Left cardiac atrium (tissue), 4 donors: ENCODE results near the gene SLC38A11. TPM values are rescaled to one million over a fixed set of nuclear protein-coding genes. Genes with fewer than 3 reads are reported as not detected.
A peak's percentile ranks its signal among the peaks of the same experiment; 100 is the strongest.

Source experiments
- ATAC-seq, 2 donors: fragments of 200-7000 bp; cut with Tn5 transposase; one replicate each; pipeline ENCODE4 v1.9.1; 2020; ENCODE audit warnings: mild to moderate bottlenecking in 2 of 2, moderate library complexity in 2 of 2
- DNase-seq: peaks from one replicate; pipeline ENCODE4 v3.0.0-alpha.2; 2020
- intact Hi-C, 2 donors: fragments of 100-400 bp; cut with DNase I; formaldehyde crosslinking; loops; one replicate each; pipeline versions ENCODE4 v1.14.1 to v1.15.1; 2022 to 2023
- total RNA-seq, 2 donors: library from RNA; stranded (reverse); fragmentation: NEBNext Ultra II Directional; extraction: Animal tissue kit (Norgen Biotek cat#: 25700); gene quantifications; one replicate each; pipeline ENCODE4 v1.2.1, GENCODE V29; 2021
- donor health status: DM: no; HTN: yes; CAD: no.
- donor health status: DM: no; HTN: yes; CAD: no; lungs with severe emphysema.
- donor health status: DM: yes; HTN: yes; CAD: no.
- donor health status: Dilated cardiomyopathy.

The SLC38A11 gene
- total RNA-seq, 2 donors from 2014 or later = 0.42 to 0.71 TPM

DNA sequence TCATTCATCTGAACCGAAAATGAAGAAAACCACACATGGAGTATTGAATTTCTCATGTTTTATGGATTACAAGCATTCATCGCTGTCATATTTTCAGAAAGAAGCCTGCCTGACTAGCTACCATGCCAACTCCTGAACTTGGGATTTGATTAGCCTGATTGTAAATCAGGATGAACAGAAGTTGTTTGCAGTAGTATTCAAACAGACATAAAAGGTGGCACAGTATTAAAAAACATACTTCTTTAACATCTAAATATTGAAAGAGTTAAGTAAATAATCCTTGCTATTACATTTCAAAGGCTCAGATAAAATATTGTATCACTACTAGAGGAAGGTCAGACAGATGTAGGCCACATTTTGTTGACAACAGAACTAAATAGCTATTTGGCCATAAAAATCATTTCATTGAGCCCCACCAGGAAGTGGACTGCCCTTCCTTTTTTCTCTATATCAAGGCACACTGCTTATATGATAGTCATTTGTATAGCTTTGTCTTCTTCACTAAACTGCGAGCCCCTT lies 21.6 kb downstream of the SLC38A11 start:
- no peak for ATAC-seq
- intact Hi-C loops = no loop called here
- DNase-seq = no peak

- DNase-seq (no peak), ATAC-seq (no peak)
- intact Hi-C loops = no loop called here
Measured at GRCh38 chr2:164932377-164932776, 22.9 kb downstream of the SLC38A11 start.

DNA sequence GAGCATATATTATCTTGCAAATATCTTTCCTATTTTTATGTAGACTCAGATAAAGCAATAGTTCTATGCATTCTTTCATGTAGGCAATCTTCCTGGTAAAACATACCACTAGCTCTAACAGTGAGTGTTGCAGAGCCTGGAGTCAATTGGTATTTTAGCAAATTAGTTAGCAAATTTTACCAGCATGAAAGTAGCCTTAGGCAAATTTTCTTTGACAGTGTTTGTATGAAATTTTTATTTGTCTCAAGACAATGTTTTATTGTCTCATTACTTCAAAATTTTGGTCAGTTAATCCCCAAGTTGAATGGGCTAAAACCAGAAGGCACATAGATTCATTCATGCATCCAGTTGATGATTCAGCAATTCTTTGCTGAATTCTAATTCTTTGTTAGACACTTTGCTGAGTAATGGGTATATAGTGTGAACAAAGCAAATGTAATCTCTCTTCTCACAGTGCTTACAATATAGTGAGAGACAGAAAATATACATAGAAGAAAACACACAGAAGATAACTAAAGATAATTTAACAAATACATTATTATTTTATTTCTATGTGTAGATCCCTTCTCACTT lies 27.1 kb downstream of the SLC38A11 start:
- DNase-seq (no peak), ATAC-seq (no peak)
- intact Hi-C loops = no loop called here

DNA sequence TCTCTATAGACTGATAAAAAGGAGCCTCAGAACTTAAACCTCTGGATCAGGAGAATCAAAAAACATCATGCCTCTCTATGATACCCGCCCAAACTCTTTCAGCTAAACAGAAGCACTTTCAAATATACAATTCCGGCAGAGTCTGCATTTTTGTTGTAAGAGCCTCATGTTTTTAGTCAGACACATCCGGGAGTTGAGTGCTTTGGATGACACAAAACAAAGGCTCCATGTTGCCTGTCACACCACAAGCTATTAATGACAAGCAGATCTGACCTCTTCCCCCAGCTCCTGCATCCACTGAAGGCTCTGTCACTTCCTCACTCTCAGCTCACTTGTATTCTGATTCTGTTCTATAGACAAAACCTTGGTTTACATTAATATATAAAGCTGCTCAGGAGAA lies 33.2 kb downstream of the SLC38A11 start:
- ATAC-seq (no peak), DNase-seq (no peak)
- intact Hi-C loops = no loop called here

GRCh38 chr2:164920430-164920829 lies 34.9 kb downstream of the SLC38A11 start:
- peak; percentile 30 to 96 for ATAC-seq
- intact Hi-C loops = no loop called here
- no peak for DNase-seq

DNA sequence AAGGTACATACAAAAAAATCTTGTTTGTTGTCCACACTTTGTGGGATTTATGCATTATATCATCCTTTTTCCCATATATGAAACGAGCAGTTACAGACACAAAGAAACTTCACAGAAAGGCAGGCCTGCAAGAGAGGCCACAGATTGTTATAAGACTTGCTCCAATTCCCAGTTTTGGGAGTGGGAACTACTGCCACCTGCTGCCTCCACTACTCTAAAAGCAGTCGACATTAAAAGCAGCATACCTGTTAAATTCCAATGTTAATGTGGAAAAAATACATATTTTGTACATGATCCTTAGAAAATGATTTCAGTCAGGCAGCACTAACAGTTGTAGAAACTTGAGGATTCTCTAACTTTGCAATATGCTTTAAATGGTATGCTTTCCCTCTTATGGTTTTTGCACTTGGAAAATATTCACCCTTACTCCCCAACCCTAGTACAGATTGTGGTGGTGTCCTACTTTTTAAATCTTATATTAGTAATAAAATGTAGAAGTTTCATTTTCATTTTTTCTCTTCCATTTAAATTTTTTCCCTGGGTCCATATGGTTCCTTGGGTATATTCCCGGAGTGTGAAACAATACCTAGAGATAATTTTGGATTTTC lies 37.9 kb downstream of the SLC38A11 start:
- intact Hi-C loops = loop anchor here (2.0 to 10.0 kb wide), 2 partner anchors 73 to 179 kb away; partner anchors contain the start of gene COBLL1 (in 1 of the 2)
- ATAC-seq (peak; percentile 57 to 59), DNase-seq (peak; percentile 24)

DNA sequence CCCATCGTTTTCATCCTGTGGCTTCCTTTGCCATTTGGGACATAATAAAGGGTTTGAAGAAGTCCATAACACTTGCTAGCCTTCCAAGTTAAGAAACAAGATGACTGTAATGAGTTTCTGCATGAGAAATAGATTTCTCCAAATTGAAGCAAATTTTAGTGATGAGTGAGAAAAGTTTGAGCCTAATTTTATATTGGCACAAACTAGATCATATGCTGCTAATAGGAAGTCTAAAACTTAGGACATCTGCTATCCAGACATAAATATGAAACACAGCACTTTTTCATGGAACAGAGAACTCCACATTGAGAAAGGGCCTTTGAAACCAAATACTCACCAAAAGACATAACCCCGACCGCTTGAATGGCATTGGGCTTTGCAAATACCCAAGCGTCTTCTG lies 39.8 kb downstream of the SLC38A11 start:
- intact Hi-C loops = loop anchor here in 1 of 2 donors (10.0 kb wide), 1 partner anchor 71 kb away; the partner anchor contains the start of gene COBLL1
- ATAC-seq = no peak
- DNase-seq = no peak

DNA sequence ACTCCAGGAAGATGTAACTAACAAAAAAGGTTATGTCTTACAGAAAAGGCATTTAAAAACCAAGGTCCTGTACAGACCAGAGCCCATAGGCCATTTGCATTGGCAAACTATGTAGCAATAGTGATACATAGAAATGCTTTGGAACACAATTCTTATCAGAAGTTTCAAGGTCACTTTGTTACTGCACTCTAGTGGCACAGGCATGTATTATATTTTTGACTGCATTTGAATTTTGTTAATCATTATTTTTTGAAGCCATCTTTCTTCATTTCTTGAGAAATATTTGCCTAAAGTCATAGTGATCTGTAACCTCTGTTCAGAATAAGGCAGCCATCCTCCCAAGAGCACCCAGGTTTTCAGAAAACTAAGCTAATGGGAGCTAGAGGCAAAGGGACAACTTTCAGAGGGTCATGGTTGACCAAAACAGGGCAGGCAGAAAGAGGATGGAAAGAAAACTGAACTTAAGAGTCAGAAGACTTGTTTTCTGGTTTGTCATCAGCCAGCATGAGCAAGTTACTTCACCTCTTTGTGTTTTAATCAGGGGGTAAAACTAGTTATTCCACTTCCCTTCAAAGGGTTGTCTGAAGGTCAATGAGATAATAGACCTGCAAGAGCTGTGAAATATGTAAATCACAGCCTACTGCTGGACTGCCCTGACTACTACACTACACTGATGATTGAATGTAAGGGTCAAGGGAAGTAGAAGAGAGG lies 41.5 kb downstream of the SLC38A11 start:
- no peak for DNase-seq
- intact Hi-C loops = loop anchor here (5.0 to 10.0 kb wide), 2 partner anchors 69 to 71 kb away; partner anchors contain the start of gene COBLL1 (in 2 of the 2)
- ATAC-seq = peak; percentile 30 to 78

DNA sequence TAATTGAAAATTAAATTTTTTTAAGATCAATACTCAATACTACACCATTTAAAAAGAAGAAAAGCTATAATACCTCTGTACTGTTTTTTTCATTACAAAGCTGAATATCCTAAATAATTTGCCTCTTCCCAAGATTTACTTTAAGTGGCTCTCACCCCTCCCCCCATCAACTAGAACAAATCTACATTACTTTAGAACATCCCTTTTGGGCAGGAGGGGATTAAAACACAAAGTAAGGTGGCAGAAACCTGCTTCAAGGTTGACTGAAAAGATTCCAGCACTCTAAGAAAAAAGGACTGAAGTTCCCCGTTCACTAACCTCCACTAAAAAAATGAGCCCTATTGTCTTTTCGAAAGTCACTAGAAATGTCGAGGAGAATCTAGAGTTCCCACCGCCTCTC lies 42.3 kb downstream of the SLC38A11 start:
- intact Hi-C loops = loop anchor here (5.0 to 10.0 kb wide), 2 partner anchors 68 to 71 kb away; partner anchors contain the start of gene COBLL1 (in 2 of the 2)
- DNase-seq (no peak), ATAC-seq (no peak)

- intact Hi-C loops = loop anchor here (5.0 to 10.0 kb wide), 2 partner anchors 67 to 70 kb away; partner anchors contain the start of gene COBLL1 (in 2 of the 2)
- no peak for DNase-seq
- ATAC-seq = no peak
Measured at GRCh38 chr2:164911832-164912231, 43.5 kb downstream of the SLC38A11 start.

DNA sequence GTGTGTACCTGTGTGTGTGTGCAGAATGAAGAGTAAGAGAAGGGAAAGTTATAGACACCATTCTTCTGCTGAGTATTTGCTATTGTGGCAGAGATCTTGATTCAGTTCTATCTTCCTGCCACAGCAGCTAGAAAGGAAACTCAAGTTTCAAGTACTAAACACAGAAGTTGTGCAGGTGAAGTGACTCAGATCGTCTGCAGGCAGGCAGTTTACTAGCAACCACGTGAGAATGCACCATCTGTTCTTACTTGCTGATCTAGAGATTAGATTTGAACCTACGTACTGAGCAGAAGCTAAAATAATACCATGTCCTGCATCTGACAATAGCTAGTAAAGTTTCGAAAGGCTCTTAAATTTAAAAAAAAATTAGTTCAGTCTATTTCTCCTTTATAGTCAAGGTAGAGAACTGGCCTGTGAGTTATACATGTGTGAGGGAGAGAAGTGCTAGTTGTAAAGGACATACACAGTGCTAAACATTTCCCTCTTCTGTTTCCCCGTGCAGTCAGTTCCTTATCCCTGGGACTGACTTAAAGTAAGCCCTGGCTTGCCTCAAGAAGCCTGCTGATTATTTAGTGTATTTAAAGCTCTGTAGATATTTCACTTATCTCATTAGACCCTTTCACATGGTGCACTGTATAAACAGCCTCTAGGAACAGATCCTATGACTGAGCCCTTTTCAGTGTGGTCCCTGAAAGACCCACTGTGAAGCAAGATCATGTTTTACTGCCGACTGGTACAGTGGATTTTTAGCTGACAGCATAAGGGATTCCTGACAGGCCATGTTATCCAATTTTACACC lies 45.0 kb downstream of the SLC38A11 start:
- DNase-seq = no peak
- intact Hi-C loops = loop anchor here (5.0 to 10.0 kb wide), 2 partner anchors 65 to 68 kb away; partner anchors contain the start of gene COBLL1 (in 2 of the 2)
- ATAC-seq = peak in 1 of 2 donors; percentile 59

DNA sequence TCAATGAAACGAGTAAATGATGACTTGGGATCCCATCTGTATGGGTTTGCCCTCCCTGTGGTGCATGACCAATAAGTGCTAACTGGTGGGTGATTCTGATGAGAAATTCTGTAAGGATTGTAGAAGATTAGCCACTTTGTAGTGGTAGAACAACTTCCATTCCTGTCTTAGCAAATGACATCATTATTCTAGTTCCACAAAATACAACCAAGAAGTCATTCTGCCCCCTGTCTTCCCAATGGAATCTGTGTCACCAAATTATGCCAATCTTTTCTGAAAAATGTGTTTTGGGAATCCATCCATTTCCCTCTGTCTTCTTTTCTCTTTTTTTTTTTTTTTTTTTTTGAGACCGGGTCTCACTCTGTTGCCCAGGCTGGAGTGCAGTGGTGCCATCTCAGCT lies 48.4 kb downstream of the SLC38A11 start:
- ATAC-seq (no peak), DNase-seq (no peak)
- intact Hi-C loops = no loop called here

- ATAC-seq = no peak
- intact Hi-C loops = no loop called here
Measured at GRCh38 chr2:164905307-164905706, 50.0 kb downstream of the SLC38A11 start.

DNA sequence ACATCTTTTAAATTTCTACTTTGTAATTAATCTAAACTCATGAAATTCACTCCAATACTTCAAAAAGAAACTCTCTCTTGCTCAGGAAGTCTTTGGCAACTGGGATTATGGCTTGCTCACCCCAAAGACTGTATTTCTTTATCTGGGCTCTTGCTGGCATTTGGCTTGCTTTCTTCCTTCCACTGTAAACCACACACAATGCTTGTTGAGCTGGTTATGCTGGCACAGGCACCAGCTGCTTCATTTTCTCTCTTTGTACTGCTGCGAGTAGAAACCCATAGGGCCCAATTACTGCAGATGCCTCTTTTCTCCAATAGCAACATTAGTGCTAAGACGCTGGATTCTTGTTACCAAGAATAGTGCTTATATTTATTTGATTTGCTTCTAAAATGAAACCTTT lies 51.4 kb downstream of the SLC38A11 start:
- DNase-seq (no peak), ATAC-seq (peak in 1 of 2 donors; percentile 42)
- intact Hi-C loops = no loop called here

More at GRCh38 chr2:164905307-164905706, 50.0 kb downstream of the SLC38A11 start:
- DNase-seq = no peak

- intact Hi-C loops = no loop called here
- DNase-seq (no peak), ATAC-seq (peak in 1 of 2 donors; percentile 60)
Measured at GRCh38 chr2:164903204-164903603, 52.1 kb downstream of the SLC38A11 start.

DNA sequence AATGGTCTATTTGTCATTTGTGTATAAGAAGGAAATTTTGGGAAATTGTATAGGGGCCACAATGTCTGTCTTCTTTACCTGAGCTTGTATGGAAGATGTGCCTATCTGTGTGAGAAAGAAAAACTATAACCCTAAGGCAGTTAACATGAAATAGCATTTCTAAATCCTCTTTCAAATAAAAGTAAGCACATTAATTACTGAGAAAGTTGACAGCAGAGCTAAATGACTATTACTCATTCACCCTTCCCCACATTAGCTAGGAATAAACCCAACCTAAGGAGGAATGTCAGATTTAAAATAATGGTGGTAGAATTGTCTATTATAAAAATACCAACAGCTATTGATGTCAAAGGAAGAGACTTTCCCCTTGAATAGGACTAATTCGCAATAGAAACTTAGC lies 56.2 kb downstream of the SLC38A11 start:
- no peak for DNase-seq
- intact Hi-C loops = no loop called here
- no peak for ATAC-seq

- intact Hi-C loops = no loop called here
- peak in 1 of 2 donors; percentile 80 for ATAC-seq
Measured at GRCh38 chr2:164898475-164898874, 56.9 kb downstream of the SLC38A11 start.

DNA sequence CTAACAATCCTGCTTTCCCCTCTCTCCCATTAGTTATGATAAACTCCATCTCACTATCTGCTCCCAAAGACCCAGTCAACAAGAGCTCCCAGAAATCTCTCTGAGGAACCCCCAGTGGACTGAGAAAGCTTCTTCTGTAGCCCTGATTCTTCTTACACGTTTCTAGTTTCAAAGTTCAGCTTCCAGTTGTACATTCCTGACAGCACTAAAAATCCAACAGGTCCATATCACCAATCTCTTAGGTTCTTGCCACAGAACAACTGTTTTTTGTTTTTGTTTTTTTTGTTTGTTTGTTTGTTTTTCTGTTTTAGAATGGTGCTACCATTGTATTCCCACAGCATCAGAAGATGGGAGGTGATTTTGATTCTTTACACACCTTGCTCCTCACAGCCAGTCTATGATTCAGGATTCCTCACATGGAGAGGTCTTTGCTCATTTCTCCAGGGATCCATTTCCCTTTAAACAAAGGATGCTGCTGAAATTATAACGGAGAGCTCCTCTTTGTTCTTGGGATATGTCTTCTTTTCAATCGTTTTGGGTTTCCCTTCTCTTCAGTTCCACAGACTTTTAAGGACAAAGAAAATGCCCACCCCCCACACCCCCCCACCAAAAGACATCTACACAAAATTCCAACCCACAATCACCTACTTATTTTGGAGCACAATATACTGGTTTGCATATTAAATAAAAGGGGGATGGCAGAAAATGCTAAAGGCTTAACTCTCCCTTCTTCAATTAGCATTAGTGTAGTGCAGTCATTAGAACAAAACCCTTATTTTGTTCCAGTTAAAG lies 57.7 kb downstream of the SLC38A11 start:
- ATAC-seq (no peak), DNase-seq (no peak)
- intact Hi-C loops = no loop called here

More at GRCh38 chr2:164898475-164898874, 56.9 kb downstream of the SLC38A11 start:
- DNase-seq = no peak
